GM21390 (cell line): ENCODE measurements around the gene EGF.
A peak's percentile ranks its signal among the peaks of the same experiment; 100 is the strongest.
"Not testable (repeated sequence)": the region's sequence is repeated elsewhere in the genome, so short reads cannot be mapped to it uniquely, and the experiment has no call there.

Source experiments
- ATAC-seq: cut with Tn5 transposase; IDR thresholded peaks from one replicate; pipeline ENCODE4 v1.9.1; 2021; ENCODE audit not compliant: unreplicated experiment

The EGF gene

DNA sequence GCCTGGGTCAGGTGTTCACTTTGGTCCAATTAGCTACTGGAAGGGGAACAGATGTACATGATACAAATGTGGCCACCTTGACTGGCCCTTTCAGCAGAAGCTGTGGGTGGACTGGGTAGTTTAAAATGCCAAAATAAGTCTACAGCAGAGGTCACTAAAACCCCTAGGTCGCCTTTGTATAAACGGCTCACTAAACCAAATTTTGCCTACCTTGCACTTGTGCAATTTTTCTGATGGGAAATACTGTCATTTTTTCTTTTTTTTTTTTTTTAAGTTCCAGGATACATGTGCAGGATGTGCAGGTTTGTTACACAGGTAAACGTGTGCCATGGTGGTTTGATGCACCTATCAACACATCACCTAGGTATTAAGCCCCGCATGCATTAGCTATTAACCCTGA lies 109.8 kb downstream of the EGF start:
- no peak for ATAC-seq

DNA sequence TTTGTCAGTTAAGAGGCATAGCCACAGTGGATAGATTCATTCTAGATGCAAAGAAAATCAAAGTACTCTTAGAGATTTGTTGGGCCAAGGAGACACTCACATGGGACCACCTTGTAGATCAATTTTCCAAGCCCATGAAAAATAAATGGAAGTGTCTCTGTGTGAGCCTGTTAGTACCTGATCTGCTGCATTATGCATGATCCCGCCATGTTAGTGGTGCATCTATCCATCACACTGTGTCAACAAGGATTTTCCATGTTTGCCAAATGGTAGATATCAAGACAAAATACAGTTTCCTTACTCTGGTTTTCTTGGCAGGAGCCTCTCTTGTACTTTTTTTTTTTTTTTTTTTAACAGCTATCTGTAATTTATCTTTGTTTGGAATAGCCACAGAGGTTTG lies 112.4 kb downstream of the EGF start:
- ATAC-seq = no peak

DNA sequence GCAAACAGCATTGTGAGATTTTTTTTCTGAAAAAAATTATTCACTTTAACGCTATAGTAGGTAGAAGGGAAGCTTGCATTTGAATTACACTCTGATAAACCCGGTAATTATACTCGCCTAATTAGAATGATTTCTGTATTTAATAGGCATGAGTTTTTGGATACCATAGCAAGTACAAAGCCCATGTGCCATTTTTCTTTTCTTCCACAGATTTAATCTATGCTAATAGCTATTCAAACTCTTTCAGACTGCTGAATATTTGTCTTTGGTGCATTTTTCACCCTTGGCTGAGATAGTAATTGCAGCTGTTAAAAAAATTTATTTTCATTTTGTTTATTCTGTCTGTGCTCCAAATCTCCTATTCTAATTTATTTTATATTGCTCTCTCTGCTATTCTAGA lies 113.0 kb downstream of the EGF start:
- ATAC-seq = no peak

DNA sequence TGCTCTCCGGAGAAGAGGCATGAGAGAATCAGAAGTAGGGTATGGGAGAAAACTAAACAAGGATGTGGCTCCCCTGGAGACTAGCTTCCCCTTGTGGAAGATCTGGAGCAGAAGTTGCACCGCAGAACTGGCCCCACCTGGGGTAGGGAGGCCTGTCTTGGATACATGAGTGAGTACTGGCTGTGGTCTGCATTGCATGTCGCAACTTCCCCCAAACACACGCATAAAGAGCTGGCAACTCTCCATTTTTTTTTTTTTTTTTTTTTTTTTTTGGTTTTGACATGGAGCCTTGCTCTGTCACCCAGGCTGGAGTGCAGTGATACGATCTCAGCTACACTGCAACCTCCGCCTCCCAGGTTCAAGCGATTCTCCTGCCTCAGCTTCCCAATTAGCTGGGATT lies 119.9 kb downstream of the EGF start:
- ATAC-seq = no peak

DNA sequence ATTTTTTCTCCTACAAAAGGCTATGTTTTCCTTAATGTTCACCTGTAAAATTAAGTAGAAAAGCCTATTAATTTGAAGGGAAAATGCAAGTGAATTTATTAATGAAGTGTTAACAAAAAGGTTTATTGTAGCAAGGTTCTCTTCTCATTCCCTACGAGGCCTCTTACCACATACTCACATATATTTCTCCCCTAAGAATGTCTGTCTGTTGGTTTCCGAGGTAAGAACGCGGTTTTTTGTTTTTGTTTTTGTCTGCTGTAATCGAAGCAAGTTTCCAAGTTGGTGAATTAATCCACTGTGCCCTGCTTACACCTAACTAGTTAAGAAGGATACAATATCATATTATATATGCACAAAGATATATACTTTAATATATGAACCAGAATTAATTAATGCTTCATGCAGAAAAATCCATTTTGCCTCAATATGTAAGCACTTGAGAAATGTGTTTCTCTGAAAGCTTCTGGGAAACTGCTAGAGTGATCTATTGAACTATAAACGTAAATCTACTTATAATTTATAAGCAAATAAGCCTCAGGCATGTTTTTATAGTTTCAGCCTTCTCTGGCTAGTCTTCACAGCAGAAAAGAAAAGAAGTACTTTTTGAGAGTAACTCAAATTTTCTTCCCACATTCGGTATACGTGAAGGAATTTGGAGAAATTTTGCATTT lies 120.8 kb downstream of the EGF start:
- peak; percentile 3 for ATAC-seq

DNA sequence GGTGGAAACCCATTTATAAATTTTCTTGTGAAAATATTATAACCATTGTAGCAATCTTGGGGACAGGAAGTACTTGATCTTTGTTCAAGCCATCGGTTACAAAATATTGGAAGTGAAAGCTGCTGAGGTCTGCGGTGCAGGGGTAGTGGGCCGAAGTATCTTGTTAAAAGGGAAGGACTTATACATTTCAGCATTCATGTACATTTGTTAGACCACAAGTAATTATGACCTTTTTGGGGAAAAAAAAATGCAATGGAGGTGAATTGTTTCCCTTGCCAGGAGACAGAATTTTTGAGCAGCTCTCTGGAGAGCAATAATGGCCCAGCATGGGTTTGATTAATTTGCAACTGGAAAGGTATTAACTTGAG lies 121.3 kb downstream of the EGF start:
- ATAC-seq = peak; percentile 98

DNA sequence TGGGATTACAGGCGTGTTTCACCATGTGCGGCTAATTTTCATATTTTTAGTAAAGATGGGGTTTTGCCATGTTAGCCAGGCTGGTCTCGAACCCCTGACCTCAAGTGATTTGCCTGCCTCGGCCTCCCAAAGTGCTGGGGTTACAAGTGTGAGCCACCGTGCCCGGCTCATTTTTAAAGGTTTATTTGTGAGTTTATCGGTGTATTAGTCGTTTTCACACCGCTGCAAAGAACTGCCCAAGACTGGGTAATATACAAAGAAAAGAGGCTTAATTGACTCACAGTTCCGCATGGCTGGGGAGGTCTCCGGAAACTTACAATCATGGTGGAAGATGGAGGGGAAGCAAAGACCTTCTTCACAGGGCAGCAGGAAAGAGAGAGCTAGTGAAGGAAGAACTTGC lies 126.5 kb downstream of the EGF start:
- ATAC-seq = not testable (repeated sequence)

DNA sequence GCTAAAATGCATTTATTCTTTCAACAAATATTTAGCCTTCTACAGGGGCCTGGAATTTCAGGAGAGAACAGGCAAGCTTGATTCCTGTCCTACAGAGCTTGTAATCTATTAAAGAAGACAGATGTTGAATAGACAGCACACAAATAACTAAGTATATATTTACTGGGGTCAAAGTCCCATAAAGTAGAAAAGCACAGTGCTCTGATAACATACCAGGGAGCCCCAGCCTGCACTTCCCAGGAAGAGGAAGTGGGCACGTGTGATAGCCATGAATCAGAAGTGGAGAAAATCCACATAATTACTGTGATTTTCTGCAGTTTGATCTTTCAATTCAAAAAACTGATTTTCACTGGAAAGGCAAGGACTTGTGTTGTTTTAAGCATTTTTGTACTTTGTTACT lies 129.1 kb downstream of the EGF start:
- no peak for ATAC-seq

DNA sequence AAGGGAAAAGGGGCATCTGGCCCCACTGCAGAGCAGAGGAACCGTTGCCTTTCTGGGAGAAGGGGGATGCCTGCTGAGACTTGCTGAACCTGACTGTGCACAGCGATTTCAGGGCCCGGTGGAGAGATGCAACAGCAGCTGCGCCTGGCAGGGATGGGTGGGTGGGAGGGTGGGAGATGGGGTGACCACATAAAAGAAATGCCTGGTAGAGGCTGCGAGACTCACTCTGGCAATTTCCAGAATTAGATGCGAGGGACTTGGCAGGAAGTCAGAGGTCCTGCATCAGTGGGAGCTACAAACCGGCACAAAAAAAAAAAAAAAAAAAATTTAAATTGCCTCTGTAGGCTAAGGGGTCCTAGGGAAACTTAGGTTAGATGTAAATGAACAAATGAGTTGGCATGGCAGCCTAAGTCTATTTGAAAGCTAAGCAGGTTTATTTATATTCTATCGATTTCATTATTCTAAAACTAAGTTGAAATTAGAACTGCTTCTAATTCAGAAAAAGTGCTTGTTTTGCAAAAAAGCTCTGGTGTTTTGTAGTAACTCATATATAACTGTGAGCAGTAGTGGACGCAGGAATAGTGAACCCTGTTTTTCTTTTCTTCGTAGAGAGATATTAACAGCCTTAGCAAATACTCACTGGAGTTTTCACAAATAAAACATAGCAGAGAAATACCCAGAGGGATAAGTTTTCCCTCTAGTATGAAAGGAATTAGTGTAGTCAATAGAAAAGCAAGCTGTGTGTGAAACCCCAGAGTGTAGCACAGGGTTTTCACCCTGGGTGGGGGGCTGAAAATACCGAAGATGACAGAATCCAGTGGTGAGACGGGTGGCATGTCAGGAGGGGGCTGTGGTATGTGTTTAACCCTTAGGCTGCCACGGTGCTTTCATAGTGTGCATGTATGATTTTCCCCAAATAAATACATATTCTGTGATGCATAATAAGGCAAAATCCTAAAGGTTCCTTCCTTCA lies 130.1 kb downstream of the EGF start:
- ATAC-seq = no peak

DNA sequence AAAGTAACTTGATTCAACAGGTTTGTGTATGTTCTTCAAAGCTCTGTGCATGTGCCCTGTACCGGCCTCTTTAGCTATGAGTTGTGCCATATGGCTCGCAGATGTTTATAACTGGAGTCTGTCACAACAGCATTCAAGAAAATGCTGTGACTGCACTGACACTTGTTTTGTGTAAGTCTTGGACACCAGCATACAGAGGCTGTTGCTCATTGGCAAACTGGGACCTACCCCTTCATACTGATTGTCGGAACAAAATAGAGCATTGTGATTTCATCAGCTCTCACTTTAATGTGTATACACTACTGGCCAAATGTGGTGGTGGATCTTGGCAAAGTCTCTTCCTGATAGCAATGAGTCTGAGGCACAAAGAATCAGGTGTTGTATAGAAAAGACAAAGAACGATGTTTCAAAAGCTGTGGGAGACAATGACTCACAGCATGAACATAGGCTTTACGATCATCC lies 133.9 kb downstream of the EGF start:
- ATAC-seq = no peak

DNA sequence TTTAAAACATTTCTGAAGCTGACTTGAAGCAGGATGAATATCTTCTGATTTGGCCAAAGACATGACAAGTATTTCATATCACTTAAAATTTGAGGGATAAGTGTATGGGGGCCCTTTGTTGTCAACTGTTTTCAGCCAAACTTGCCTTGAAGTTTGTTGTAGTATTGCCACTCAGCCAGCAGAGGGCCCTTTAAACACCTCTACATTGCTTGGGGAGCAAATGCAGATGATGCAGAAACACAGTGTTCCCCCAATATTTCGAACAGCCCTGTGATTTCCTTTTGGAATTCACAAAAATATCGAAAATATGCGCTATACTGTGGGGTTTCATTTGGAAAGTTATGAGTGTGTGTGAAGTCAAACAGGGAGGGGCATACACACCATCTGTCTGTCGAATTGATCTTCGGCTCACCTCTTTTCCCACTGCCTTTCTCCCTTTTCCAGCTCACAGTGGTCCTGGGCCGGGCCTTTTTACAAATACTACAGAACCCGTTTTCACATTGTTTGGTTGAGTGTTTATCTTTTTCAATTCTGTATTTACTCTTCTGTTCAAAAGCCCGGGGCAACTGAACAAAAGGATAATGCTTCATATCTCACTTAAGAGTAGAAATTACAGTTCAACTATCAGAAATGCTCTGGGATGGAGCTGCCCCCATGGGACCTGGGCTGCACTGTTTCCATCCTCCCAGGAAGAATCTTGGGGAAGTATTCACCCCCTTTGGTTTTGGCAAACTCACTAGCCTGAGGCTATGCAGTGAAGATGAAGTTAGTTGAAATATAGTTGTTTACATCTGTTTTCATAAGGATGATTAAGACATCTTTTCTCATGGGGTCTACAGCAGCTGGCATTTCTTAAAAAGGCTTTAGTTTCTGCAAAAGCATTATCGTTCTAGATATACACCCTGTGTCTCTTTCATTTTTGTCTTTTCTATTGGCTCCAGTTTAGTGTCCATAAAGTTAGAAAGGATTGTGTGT lies 137.6 kb downstream of the EGF start:
- ATAC-seq = no peak

DNA sequence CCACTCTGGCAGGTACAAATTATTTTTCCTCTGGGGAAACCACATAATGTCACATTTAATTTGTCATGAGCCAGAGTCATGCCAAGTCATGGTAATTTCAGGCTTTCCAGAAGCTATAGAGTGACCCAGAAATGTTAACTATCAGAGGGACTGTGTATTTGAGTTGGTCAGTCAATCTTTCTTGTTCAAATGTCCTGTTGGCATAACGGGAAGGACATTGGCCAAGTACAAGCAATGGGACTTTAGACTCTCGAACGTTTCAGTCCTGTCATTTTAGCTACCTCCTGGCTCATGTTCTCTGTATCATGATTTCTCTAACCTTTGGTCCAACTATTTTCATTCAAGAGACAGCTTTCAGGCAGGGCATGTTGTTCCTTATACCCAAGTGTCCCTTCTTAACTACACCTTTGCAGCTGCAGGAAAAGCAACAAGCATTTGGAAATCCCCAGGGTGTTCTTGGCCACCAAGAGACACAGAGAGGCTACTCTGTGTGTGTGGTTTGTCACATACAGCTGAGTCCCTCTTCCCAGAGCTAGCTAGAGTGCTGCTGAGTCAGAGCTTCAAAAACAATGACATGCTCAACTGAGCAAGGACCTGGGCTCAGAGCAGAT lies 142.6 kb downstream of the EGF start:
- ATAC-seq = peak; percentile 70

DNA sequence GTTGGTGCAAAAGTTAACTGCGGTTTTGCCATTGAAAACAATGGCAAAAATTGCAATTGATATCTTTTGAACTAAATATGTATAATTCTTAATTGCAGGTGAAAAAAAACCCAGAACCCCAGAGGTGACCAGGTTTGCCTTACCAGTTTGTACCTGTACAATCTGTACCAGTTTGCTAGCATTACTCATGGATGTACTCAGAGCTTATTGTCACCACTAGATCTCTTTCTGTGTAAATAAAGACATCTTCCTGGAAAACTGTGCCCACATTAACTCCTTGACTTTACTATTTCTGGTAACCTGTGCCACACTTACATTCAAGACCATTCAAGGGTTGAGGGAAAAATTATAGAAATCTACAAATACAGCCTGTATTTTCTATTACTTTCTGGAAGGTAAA lies 146.0 kb downstream of the EGF start:
- ATAC-seq = no peak

DNA sequence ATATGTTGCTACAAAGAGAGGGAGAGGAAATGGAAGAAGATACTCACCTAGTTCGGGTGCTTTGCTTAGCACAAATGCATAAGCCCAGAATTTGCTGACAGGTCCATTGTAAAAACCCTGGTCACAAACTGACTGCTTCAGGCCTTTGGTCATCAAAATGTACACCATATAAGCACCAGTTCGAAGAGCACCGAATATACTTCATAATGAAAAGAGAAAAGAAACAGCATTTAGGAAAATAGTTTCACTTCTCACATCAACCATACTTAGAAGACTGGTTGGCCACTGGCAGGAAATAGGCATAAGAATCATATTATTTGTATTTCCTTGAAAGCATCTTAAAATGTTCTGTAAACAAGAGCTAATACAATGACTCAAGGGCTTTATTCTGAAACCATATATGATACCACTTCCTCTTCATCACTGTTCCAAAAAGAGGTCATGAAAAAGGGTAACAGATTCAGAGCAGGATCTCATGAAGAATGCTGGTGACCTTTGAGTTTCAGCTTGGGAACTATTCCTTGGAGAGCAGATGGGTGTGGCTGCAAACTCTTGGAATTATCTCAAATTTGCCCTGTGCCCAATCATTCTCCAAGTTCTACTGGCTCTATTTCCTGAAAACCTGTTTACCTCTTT lies 147.0 kb downstream of the EGF start:
- peak; percentile 80 for ATAC-seq

DNA sequence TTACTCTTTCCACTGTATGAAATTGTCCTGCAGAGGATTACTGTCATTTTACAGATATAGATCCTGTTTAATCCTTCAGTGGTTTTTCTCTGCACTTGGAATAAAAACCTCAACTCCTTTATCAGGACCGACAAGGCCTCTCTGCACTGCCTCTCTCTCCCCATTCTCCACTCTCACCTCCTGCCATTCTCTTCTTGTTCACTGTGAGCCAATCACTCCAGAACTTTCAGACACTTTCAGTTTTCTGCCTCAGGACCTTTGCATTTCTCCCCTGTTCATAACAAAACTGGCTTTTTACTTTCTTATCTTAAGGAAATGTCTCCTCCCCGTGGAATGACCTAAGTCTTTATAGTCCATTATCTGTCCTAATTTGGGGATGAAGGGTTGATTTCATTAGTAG lies 148.4 kb downstream of the EGF start:
- no peak for ATAC-seq
